HG03103 (cell line): ENCODE data around the gene ARHGAP21.
"Not testable (repeated sequence)": the region's sequence is repeated elsewhere in the genome, so short reads cannot be mapped to it uniquely, and the experiment has no call there.

ENCODE experiments used
- ATAC-seq: cut with Tn5 transposase; IDR thresholded peaks from one replicate; pipeline ENCODE4 v1.9.1; 2021; ENCODE audit warnings: low read depth; ENCODE audit not compliant: unreplicated experiment

ARHGAP21 gene

DNA sequence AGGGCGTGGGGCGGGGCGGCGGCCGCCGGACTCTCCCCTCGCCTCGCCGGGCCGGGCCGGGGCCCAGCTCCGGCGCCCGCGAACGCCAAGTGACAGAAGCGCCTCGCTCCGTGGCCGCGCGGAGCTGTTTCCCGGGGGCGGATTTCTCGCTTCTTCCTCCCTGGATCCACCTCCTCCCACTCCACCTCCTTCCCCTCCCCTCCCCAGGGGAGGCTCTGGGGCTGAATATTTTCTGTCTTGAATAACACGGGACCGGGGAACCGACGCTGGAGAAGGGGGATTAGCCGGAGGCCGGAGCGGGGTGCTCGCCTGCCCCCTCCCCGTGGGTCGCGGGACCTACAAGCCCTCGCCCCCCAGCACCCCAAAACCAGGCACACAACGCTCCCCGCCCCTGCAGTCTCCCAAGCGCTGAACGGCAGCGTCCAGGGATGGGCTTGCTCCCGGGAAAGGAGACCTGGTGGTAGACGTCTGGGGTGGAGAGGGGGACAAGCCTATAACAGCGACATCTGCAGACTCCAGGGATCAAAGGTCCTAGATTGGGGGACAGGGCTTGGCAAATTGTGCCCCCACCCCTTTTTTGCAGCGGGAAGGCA lies at the start of gene ARHGAP21:
TSS of gene ARHGAP21 (minus strand) at position 100 of the 593 bp plus-strand sequence. CDS start 1,988 bp downstream, outside the sequence.
- peak; percentile 0 for ATAC-seq

- ATAC-seq = no peak
Observed at GRCh38 chr10:24771943-24772694, 48.4 kb upstream of the ARHGAP21 start.

DNA sequence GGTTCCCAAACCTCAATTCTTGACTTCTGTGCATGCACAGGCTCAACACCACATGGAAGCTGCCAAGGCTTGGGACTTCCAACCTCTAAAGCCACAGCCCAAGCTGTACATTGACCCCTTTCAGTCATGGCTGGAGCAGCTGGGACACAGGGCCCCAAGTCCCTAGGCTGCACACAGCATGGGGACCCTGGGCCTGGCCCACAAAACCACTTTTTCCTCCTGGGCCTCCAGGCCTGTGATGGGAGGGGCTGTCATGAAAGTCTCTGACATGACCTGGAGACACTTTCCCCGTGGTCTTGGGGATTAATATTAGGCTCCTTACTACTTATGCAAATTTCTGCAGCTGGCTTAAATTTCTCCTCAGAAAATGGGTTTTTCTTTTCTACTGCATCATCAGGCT lies 41.3 kb upstream of the ARHGAP21 start:
- ATAC-seq = not testable (repeated sequence)

GRCh38 chr10:24762966-24763623 lies 39.4 kb upstream of the ARHGAP21 start:
- no peak for ATAC-seq

GRCh38 chr10:24762161-24762924 lies 38.7 kb upstream of the ARHGAP21 start:
- ATAC-seq = no peak

- no peak for ATAC-seq
Observed at GRCh38 chr10:24759672-24760071, 36.0 kb upstream of the ARHGAP21 start.

DNA sequence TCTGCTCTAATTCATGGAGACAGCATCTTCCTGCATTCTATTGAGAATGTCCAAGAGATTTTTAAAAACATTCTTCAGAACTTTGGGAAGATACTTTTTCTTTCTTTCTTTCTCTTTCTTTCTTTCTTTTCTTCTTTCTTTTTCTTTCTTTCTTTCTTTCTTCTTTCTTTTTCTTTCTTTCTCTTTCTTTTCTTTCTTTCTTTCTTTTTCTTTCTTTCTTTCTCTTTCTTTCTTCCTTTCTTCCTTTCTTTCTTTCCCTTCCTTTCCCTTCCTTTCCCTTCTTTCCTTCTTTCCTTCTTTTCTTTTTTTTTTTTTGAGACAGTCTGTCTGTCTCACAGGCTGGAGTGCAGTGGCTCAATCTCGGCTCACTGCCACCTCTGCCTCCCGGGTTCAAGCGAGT lies 34.6 kb upstream of the ARHGAP21 start:
- ATAC-seq = not testable (repeated sequence)

DNA sequence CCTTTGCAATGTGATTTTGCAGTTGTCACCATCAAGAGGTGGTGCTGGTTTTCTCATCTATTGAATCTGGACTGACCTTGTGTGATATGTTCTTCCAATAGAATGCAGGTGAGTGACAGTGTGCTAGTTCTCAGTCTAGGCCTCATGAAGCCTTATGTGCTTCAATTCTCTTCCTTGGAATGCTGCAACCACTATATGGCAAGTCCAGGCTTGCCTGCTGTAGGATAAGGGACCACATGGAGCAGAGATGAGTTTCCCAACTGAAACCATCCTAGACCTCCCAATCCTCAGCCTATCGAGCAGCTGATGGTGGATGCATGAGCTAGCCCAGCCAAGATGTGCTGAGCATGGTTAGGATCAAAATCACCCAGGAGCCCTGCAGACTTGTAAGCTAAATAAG lies 32.6 kb upstream of the ARHGAP21 start:
- no peak for ATAC-seq

DNA sequence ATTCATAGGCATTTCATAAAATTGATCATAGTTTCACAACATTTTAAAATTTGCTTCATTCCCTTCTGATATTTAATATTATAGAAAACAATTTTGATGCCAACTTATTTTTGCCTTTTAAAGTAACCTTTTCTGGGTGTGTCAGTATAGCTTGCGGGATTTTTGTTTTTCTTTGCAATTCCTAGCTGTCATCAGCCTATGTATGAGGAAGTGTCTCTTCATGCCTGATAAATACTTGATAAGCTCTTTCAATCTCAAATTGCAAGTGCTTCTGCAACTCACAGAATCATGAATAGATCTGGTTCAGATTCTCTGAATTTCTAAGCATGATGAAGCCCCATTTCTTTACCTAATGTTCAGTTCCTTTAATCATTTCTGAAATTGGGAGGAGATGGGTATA lies 28.0 kb upstream of the ARHGAP21 start:
- no peak for ATAC-seq

DNA sequence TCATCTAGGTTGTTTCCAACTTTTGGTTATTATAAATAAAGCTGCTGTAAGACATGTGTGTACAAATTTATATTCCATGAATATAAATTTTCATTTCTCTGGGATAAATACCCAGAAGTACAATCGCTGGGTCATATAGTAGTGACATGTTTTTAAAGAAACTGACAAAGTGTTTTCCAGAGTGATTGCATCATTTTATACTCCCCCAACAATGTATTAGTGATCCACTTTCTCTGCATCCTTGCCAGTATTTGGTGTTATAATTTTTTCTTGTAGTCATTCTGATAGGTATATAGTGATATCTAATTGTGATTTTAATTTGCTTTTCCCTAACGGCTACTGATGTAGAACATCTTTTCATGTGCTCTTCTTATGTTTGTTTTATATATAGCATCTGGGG lies 27.0 kb upstream of the ARHGAP21 start:
- no peak for ATAC-seq

- ATAC-seq = no peak
Observed at GRCh38 chr10:24748214-24748613, 24.5 kb upstream of the ARHGAP21 start.

DNA sequence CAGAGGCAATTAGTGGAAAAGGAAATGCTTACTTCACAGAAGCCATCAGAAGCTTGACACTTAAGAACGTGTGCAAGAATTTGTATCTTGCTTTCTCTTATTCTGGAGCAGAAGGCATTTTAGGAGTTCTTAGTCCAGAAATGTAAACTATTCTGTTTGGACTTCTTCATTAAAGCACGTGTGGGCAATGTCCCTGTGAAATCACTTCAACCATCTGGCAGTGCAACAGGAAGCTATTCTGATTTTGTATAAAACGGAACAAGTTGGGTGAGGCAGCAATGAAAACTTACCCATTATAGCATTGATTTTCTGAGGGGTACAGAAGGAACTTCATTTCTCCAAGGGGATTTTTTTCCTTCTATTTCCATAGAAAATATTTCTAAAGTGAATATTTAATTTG lies 21.3 kb upstream of the ARHGAP21 start:
- no peak for ATAC-seq

DNA sequence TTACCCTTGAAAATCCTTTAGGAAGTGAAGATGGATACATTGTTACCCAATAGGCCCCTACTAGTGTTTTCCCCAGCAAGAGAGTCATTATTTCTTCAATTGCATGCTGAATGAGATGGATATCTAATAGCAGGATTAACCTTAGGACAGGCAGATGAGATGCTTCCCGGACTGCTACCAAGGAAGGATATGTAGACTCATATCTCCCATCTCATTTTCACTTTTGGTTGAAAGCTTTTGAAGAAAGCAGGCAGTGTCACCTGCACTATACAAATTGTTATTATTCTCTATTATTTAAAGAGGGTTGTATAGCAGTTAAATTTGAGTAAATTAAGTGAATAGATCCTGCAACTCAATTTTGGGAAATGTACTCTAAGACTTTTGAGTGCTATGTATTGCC lies 17.0 kb upstream of the ARHGAP21 start:
- no peak for ATAC-seq

- no peak for ATAC-seq
Observed at GRCh38 chr10:24737001-24737400, 13.3 kb upstream of the ARHGAP21 start.

DNA sequence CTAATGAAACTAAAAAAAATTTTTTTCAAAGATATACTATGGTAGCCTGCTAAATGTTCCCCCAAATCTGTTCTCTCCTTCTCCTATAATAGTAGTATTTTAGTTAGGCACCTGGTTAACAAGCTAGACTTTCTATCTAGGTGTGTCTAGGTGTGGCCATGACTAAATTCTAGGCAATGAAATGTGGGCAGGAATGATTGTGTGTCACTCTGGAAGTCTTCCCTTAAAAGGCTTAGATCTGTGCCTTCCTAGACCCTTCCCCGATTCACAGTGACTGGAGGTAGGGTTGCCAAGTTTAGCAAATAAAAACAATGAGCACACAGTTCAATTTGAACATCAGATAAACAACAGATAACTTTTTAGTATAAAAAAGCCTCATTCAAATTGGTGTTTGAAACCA lies 8.3 kb upstream of the ARHGAP21 start:
- no peak for ATAC-seq

DNA sequence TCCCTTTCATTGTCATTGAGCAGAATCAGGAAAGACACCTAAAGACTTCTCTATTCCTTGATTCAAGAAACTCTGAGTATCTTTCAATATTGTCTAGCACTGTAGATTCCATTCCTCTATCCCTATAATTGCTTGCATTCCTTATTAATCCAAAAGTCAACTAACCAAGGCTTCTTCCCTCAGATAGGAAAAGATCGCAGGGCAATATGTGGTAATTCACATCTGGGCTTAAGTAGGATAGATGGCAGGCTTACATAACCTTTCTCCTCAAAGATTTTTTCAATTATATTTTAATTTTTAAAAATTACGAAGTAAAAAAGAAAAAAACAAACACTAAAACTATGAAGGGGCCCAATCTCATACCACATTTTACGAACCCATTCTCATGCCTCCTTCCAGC lies 7.1 kb upstream of the ARHGAP21 start:
- no peak for ATAC-seq

- ATAC-seq = no peak
Observed at GRCh38 chr10:24727786-24728185, 4.1 kb upstream of the ARHGAP21 start.

DNA sequence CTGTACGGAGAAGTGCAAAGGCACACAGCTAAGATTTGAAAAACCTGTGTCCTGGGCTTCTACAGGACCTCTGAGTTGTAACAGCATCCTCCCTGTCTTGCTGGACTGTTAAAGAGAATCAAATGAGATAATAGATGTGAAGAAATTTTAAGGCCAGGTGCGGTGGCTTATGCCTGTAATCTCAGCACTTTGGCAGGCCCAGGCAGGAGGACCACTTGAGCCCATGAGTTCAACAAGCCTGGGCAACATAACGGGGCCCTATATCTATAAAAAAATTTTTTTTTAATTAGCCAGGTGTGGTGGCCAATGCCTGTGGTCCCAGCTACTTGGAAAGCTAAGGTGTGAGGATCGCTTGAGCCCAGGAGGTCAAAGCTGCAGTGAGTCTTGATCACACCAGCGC lies 2.9 kb upstream of the ARHGAP21 start:
- no peak for ATAC-seq

- ATAC-seq = not testable (repeated sequence)
Observed at GRCh38 chr10:24726029-24726428, 2.3 kb upstream of the ARHGAP21 start.

DNA sequence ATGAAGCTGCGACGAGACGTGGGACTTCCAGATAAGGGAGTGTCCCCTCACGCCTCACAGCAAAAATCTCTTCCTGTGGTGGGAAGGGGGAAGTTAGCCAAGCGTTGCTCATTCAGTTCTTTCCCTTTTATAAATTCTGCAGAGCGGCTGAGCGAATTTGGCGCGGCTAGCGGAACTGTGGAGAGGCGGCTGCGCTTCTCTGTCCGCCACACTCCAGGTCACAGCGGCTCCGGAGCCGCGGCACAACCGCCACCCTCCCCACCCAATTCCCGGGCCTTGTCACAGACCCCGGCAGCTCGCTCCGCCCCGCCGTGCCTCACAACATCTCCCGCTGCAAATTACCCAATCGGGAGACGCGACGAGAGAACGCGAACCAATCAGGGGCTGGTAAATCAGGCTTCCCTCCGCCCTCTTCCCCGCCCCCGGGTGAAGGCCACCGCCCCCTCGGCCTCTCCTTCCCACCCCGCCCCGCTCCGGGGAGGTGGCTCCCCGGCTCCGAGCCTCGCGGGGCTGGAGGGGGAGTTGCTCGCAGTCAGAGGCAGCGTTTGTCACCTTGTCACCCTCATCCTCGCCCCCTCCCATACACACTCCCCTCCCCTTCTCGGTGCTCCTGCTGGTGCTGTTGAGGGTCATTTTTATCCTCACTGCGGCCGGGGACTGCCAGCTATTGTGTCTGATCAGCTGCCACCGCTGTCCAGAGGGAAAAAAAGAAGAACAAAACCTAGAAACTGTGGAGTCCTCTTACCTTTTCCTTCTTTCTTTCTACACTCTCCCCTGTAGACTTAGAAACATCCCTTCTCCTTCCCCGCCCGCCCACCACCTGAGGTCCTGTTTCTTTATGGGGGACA lies 918 bp upstream of the ARHGAP21 start:
- peak; percentile 79 for ATAC-seq
